Tracheal epithelial cell (primary cell): Measurements from ENCODE around the gene IST1. TPM values are rescaled to one million over a fixed set of nuclear protein-coding genes. Genes with fewer than 3 reads are reported as not detected.

Source experiments
- total RNA-seq: library from RNA; depleted of rRNA; stranded (reverse); fragments of >200 nt; gene quantifications from 2 replicates; pipeline ENCODE4 v1.2.1, GENCODE V29; 2014

IST1 gene
- total RNA-seq: 168 and 175 TPM in 2 replicates

DNA sequence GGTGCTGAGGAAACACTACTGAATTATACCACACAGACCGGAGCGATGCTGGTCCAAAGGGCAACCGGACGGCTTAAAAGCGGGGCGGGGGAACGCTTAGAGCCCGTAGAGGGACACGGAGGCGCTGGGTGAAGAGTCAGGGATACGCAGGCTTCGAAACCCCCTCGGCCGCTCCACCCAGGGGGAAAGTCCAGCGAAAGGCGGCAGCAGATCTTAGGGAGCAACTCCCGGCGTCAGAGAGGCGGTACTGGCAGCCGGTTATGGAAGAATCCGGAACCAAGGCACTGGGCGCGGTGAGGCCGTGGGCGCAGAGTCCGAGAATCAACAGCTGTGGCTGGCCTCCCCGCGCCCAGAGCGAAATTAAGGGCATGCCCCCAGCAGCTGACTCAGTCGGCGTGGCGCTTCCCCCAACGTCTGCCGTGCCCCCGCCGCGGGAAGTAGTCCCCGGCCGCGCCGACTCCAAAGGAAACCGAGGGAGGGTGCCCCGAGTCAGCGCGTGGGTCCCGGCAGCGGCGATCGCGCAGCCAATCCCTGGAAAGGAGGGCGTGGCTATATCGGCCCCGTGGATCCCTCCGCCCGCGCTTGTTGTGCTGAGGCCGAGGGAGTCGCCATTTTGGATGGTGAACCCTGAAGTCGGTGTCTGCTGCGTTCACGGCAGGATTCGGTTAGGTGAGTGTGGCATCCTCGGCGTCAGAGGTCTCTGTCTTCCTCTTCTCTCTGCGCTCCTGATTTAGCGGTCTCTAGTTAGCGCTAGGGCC is at the start of gene IST1:
IST1 (plus strand) TSS at position 611 of the 758 bp plus-strand sequence. CDS start 20,110 bp downstream, outside the sequence.

DNA sequence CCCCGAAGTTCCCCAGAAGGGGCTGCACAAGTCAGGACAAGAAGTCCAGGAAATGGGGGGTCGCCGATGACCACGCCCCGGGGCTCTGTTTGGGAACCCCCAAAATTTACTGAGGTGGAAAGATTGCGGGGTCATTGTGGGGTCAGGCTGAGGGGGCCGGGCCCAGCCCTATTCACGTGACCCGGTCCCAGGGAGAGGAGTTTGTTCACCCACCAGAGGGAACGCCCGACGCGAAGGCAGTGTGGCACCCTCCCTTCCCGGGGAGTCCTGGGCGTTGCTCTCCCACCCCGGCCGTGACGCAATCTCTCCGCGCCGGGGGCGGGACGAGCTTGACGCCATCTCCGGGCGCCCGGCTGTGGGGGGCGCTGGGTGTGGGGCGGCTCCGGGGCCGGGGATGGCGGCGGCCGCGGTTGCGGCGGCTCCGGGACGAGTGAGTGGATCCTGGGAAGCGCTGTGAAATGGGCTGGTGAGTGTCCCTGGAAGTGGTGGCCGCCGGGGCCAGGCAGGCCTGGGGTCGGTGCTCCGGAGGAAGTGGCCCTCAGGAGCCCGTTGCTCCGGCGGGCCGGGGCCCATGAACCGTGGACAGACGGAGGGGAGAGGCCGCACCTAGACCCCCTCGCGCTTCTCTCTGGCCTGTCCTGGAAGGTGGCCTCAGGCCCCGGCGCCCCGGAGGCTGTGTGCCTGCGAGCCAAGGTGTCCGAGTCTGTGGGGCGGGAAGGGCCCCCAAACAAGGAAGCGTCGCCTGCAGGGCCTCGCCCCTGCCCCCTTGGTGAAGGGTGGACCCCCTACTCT is 49.5 kb upstream of the IST1 start, which contains the start of gene ATXN1L:
ATXN1L (plus strand) TSS at position 338 of the 792 bp plus-strand sequence. CDS start 3,765 bp downstream, outside the sequence.

DNA sequence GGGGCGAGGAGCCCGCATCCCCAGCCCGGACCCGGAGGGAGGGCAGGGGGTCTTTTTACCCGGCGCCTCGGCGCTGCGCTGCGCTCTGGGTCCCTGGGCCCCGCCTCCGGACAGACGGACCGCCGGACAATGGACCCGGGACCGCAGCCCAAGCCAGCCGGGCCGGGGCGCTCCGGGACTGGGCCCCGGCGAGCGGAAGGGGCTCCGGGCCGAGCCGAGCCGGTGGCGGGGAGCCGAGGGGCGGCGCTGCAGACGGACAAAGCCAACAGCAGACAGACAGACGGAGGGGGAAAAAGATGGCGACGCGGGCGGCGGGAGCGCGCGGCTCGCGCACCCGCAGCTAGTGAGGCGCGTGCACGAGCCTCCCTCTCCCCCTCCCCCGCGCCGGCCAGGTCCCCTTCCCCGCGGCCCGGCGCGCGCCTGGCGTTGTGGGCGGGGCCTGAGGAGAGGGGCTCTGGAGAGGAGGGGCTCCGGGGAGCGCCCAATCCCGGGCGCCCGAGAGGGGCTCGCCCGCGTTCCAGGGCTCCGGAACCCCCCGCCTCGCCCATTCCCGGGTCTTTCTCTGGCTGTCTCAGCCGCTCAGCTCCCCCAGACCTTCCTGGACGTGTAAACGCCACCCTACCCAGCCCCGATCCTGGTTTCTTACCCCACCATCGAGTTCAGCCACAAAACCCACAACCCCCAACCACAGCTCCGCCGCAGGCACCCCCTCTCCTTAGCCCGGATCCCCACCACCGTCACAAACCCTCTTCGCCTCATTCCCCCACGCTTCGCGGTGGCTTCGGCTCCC is 11.3 kb upstream of the IST1 start, which contains the start of gene ZNF821:
ZNF821 (minus strand) TSS at position 334 of the 790 bp plus-strand sequence. CDS start 4,236 bp downstream, outside the sequence.

Other genes starting within 250 kb of the IST1 start
- 2.3 and 4.6 TPM in 2 replicates for gene PHLPP2, start 170.8 kb upstream of the IST1 start, total RNA-seq
- gene AP1G1, start 86.7 kb upstream of the IST1 start, total RNA-seq: 31.1 and 51.1 TPM in 2 replicates
- gene ATXN1L, start 49.6 kb upstream of the IST1 start, total RNA-seq: 8.1 and 11.6 TPM in 2 replicates
- 5.5 TPM in 2 replicates for gene ZNF821, start 11.3 kb upstream of the IST1 start, total RNA-seq
- not detected in 2 replicates for gene PKD1L3, start 104.9 kb downstream of the IST1 start, total RNA-seq
- gene DHODH, start 113.2 kb downstream of the IST1 start, total RNA-seq: 5.1 and 8.3 TPM in 2 replicates
- gene HP, start 159.0 kb downstream of the IST1 start, total RNA-seq: not detected in 2 replicates
- not detected in 2 replicates for gene HPR, start 167.7 kb downstream of the IST1 start, total RNA-seq
- 3.6 TPM in 2 replicates for gene TXNL4B, start 198.1 kb downstream of the IST1 start, total RNA-seq
- gene DHX38, start 198.3 kb downstream of the IST1 start, total RNA-seq: 38.6 and 83.9 TPM in 2 replicates